ENCODE results near the gene BLOC1S5. TPM values are rescaled to one million over a fixed set of nuclear protein-coding genes. Genes with fewer than 3 reads are reported as not detected.

Gene BLOC1S5
- total and polyA plus RNA-seq, 9 of the 15 experiments (the other 6 are each of a cell fraction or from before 2014, with no cell fraction given): 8.5 to 41.0 (median 27.7) TPM

GRCh38 chr6:8014947-8015346, 49.2 kb downstream of the BLOC1S5 start:
- BruUV-seq (replicated peaks): no TSS peak
- H3K4me3 ChIP-seq: no peak overlapping the region
- no peaks in the 10 kb centered on the region for H3K9me1 ChIP-seq (ENCODE audit: control insufficient read depth, insufficient read depth, low read length)
- H3K27ac ChIP-seq (ENCODE audit: extremely low read depth, low read depth, low read length): no peak overlapping the region
- FAIRE-seq: no peak
- ChIA-PET POLR2A (interaction anchor here (0.7 to 1.1 kb wide), 2 partner anchors 12 to 154 kb away, joined by 4 read pairs; no protein-coding TSS in a partner anchor), CTCF (ENCODE audit: low intra/inter-chr PET ratio) (no interaction called here)
- no peak overlapping the region for H3K9ac ChIP-seq (ENCODE audit: insufficient read depth in 1 of 2, low read depth in 2 of 2, low read length in 2 of 2)
- H3K27me3 ChIP-seq (ENCODE audit: control insufficient read depth in 2 of 2, insufficient read depth in 2 of 2, low read length in 2 of 2): no peaks in the 10 kb centered on the region
- ATAC-seq: no peak
- H3K36me3 ChIP-seq (ENCODE audit: control insufficient read depth, insufficient read depth, low read length): peaks cover 20% of the 10 kb centered on the region
- no peak overlapping the region for H2AFZ ChIP-seq (ENCODE audit: low read depth, low read length)
- TF ChIP-seq ARNT (IDR thresholded peaks at IDR 0.05) (no peak), BCL6 (CRISPR knock-in tag; IDR thresholded peaks at IDR 0.05) (no peak), BRF1 (IDR thresholded peaks at IDR 0.05; ENCODE audit: borderline replicate concordance, extremely low read depth, insufficient read length) (no peak), YY1 (IDR thresholded peaks at IDR 0.05; ENCODE audit: borderline replicate concordance in 1 of 3, control insufficient read depth in 1 of 3, extremely low read depth in 1 of 3, insufficient read depth in 3 of 3, insufficient read length in 1 of 3, insufficient replicate concordance in 2 of 3, low read depth in 1 of 3, low read length in 2 of 3) (no peak), PHB2 (IDR thresholded peaks at IDR 0.05; ENCODE audit: low read depth) (no peak), FOXO4 (CRISPR knock-in tag; IDR thresholded peaks at IDR 0.05) (no peak), RBM39 (optimal IDR thresholded peaks at IDR 0.05; ENCODE audit: low read depth, low read length) (no peak), PKNOX1 (IDR thresholded peaks at IDR 0.05) (no peak), FOXK1 (CRISPR knock-in tag; IDR thresholded peaks at IDR 0.05; ENCODE audit: borderline replicate concordance) (no peak), COPS2 (conservative IDR thresholded peaks at IDR 0.05) (no peak), HOXB6 (CRISPR knock-in tag; IDR thresholded peaks at IDR 0.05; ENCODE audit: borderline replicate concordance) (no peak), RBM25 (IDR thresholded peaks at IDR 0.05; ENCODE audit: low read depth, low read length, severe bottlenecking) (no peak)
- no peaks in the 10 kb centered on the region for H3K4me1 ChIP-seq (replicated peaks in 1 of 2; ENCODE audit: control insufficient read depth in 2 of 2, insufficient read depth in 2 of 2, low read length in 2 of 2)
- no peaks in the 10 kb centered on the region for H3K9me3 ChIP-seq (replicated peaks; ENCODE audit: control insufficient read depth, insufficient read depth, low read depth, low read length)
- intact Hi-C loops (cut with micrococcal nuclease): no loop called here
- DNase-seq (ENCODE audit: extremely low read depth in 1 of 4, low spot score in 3 of 4): no peak
- in situ Hi-C loops (cut with MboI): no loop called here
- H4K20me1 ChIP-seq (replicated peaks; ENCODE audit: control insufficient read depth, insufficient read depth, low read length): no peaks in the 10 kb centered on the region
- 92% methylated on average over 3 of the region's 3 CpGs for WGBS (ENCODE audit: insufficient coverage, low coverage, missing lambda C conversion rate)
- no peak overlapping the region for H3K4me2 ChIP-seq (ENCODE audit: insufficient read depth, low read length)
- no peaks in the 10 kb centered on the region for H3K79me2 ChIP-seq (ENCODE audit: control insufficient read depth, insufficient read depth, low read length)
